ENCODE measurements around the gene GBE1.
"Not testable (repeated sequence)": the region's sequence is repeated elsewhere in the genome, so short reads cannot be mapped to it uniquely, and the experiment has no call there.

Gene GBE1

GRCh38 chr3:81758771-81759170 lies 2.7 kb downstream of the GBE1 start:
- intact Hi-C loops (cut with DNase I); DNase-seq: not testable (repeated sequence)

GRCh38 chr3:81758275-81758674 lies 3.2 kb downstream of the GBE1 start:
- no peak for DNase-seq
- intact Hi-C loops (cut with DNase I), result no loop called here

- intact Hi-C loops (cut with DNase I), result no loop called here
- no peak for DNase-seq
Measured at GRCh38 chr3:81753416-81754027, 7.9 kb downstream of the GBE1 start.

GRCh38 chr3:81752604-81753003 lies 8.8 kb downstream of the GBE1 start:
- no peak for DNase-seq
- intact Hi-C loops (cut with DNase I), result no loop called here

- no peak for DNase-seq
- intact Hi-C loops (cut with DNase I), result no loop called here
Measured at GRCh38 chr3:81749265-81749664, 12.2 kb downstream of the GBE1 start.

GRCh38 chr3:81747280-81747679 lies 14.2 kb downstream of the GBE1 start:
- intact Hi-C loops (cut with DNase I); DNase-seq: not testable (repeated sequence)

GRCh38 chr3:81744366-81744765 lies 17.1 kb downstream of the GBE1 start:
- no peak for DNase-seq

GRCh38 chr3:81743096-81744025 lies 18.1 kb downstream of the GBE1 start:
- DNase-seq, result no peak
- intact Hi-C loops (cut with DNase I), result no loop called here

More at GRCh38 chr3:81744366-81744765, 17.1 kb downstream of the GBE1 start:
- intact Hi-C loops (cut with DNase I), result no loop called here

- intact Hi-C loops (cut with DNase I), result no loop called here
- DNase-seq, result no peak
Measured at GRCh38 chr3:81742581-81742980, 18.9 kb downstream of the GBE1 start.

- no peak for DNase-seq
- intact Hi-C loops (cut with DNase I), result no loop called here
Measured at GRCh38 chr3:81741216-81741615, 20.2 kb downstream of the GBE1 start.

GRCh38 chr3:81740731-81741130 lies 20.7 kb downstream of the GBE1 start:
- intact Hi-C loops (cut with DNase I), result no loop called here
- DNase-seq, result no peak

GRCh38 chr3:81735334-81735733 lies 26.1 kb downstream of the GBE1 start:
- intact Hi-C loops (cut with DNase I), result no loop called here
- no peak for DNase-seq

GRCh38 chr3:81734742-81735141 lies 26.7 kb downstream of the GBE1 start:
- DNase-seq, result no peak
- intact Hi-C loops (cut with DNase I), result no loop called here

- DNase-seq, result no peak
- intact Hi-C loops (cut with DNase I), result no loop called here
Measured at GRCh38 chr3:81732642-81733041, 28.8 kb downstream of the GBE1 start.

- DNase-seq, result no peak
- intact Hi-C loops (cut with DNase I), result no loop called here
Measured at GRCh38 chr3:81728766-81729544, 32.5 kb downstream of the GBE1 start.

GRCh38 chr3:81726735-81727134 lies 34.7 kb downstream of the GBE1 start:
- intact Hi-C loops (cut with DNase I), result no loop called here
- DNase-seq, result no peak

GRCh38 chr3:81726132-81726531 lies 35.3 kb downstream of the GBE1 start:
- no peak for DNase-seq
- intact Hi-C loops (cut with DNase I), result no loop called here

GRCh38 chr3:81723732-81724313 lies 37.6 kb downstream of the GBE1 start:
- intact Hi-C loops (cut with DNase I), result no loop called here
- peak in 1 of 42 donors; percentile 1 for DNase-seq

GRCh38 chr3:81718311-81718710 lies 43.1 kb downstream of the GBE1 start:
- DNase-seq, result no peak
- intact Hi-C loops (cut with DNase I), result no loop called here
